GM18519 (cell line): ENCODE data around the gene UBTD2.
A peak's percentile ranks its signal among the peaks of the same experiment; 100 is the strongest.

ENCODE experiments used
- ATAC-seq: cut with Tn5 transposase; IDR thresholded peaks from one replicate; pipeline ENCODE4 v1.9.1; 2021; ENCODE audit warnings: mild to moderate bottlenecking, moderate library complexity; ENCODE audit not compliant: unreplicated experiment, low FRiP score

Gene UBTD2

DNA sequence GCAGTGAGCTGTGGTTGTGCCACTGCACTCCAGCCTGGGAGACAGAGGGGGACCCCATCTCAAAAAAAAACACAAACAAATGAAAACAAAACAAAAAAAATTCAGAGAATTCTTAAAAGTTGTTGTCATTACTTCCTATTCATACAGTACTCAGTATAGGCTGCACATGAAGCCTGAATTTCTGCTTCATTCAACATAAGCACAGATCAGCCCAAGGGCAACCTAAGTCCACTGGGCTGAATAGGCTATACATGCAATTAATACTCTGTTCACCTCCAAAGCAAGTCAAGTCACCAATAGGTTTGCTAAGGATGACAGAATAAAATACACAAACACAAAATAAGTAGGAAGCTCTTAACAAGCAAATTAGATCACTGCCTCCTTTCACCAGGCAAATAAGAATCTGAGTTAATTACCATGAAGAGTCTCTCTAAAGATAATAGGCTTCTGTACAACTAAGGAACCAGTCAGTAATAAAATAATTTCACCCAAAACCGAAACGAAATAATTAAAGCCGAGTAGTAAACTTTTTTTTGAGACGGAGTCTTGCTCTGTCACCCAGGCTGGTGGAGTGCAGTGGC is 18.7 kb downstream of the UBTD2 start:
- no peak for ATAC-seq

DNA sequence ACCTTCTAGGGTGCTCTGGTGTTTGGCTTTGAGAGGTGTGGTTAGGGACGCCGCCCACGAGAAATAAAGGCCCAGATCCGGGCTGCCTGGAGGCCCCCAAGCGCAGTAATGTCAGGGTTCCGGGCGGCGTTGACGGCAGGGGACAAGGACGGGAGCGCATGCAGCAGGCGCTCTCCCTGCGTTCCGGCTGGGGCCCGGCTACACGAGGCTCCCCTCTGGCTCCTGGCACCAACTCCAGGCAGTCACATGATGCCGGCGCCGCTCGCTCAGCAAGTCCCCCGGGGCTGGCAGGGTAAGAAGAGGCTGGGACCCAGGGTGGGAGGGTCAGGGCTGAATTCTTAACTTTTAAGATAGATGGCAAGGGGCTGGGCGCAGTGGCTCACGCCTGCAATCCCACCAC is 28.1 kb downstream of the UBTD2 start:
- ATAC-seq, result no peak

DNA sequence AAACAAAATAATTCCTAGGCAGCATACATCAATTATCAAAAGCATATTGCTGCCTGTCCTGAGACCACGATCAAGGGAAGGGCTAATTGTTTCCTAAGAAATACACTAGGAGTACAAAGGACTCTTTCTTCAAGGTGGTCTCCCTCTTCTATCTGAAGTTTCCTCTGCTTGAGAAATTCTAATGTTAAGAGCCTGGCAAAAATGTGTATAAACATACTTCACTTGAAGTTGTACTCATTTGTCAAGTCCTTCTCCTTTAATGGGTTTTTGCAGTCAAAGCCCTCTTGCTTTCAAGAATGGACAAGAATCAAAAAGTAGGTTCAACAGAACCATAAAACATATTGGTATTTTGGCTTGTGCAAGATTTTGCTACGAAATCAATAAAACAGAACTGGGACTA is 31.1 kb downstream of the UBTD2 start:
- no peak for ATAC-seq

DNA sequence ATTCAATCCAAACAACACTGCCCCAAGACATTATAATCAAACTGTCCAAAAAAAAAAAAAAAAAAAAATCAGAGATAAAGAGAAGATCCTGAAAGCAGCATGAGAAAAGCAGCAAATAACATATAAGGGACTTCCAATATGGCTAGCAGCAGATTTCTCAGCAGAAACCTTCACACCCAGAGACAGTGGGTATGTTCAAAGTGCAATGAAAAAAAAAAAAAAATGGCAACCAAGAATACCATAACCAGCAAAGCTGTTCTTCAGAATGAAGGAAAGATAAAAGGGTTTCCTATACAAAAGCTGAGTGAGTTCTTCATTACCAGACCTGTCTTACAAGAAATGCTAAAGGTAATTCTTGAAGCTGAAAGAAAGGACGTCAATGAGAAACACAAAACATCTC is 32.1 kb downstream of the UBTD2 start:
- ATAC-seq, result no peak

DNA sequence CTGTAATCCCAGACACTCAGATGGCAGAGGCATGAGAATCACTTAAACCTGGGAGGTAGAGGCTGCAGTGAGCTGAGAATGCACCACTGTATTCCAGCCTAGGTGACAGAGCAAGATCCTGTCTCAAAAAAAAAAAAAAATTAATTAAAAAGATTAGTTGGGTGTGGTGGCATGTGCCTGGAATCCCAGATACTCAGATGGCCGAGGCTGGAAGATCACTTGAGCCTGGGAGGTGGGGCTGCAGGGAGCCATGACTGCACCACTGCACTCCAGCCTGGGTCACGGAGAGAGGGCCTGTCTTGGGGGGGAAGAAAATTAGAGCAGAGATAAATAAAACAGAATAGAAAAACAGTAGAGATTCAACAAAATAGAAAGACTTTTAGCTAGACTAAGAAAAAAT is 34.9 kb downstream of the UBTD2 start:
- no peak for ATAC-seq

DNA sequence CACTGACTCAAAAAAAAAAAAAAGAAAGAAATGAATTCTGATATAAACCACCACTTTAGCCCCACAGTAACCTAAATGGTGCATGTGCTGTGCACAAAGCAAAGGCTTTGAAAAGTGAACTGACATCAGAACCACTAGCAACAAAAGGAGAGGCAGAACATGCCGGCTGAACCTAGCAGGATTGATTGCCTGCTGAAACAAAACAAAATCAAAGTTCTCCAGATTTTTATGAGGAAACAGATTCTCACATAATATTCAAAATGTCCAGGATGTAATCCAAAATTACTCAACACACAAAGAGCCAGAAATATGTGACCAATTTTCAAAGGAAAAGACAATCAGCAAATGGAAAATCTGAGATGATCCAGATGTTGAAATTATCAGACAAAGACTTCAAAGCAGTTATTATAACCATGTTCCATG is 37.9 kb downstream of the UBTD2 start:
- ATAC-seq, result no peak

DNA sequence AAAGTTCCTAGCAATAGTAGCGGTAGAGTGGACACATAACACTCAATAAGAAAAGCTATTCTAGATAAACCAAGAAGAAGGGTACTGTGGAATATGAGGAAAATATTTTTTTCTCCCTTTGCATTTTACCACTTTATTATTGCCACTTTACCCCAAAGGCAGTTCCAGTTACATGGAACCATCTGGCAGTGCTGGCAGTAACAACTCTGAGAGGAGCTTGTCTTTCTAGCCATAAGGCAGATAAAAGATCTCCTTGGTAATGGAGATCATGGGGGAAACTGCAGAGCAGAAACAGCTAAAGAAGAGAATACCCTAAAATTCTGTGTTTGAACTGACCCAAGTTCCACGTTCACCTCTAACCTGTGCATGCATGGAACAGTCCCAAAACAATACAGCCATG is 38.5 kb downstream of the UBTD2 start:
- ATAC-seq, result no peak

DNA sequence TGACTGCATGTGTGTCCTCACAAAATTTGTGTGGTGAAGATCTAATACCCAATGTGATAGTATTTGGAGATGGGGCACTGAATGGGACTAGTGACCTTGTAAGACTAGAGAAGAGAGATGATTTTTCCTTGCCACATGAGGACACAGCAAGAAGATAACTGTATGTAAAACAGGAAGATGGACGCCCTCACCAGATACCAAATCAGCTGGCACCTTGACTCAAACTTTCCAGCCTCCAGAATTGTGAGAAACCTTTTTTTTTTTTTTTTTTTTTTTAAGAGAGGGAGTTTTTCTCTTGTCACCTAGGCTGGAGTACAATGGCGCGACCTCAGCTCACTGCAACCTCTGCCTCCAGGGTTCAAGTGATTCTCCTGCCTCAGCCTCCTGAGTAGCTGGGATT is 40.3 kb downstream of the UBTD2 start:
- no peak for ATAC-seq

DNA sequence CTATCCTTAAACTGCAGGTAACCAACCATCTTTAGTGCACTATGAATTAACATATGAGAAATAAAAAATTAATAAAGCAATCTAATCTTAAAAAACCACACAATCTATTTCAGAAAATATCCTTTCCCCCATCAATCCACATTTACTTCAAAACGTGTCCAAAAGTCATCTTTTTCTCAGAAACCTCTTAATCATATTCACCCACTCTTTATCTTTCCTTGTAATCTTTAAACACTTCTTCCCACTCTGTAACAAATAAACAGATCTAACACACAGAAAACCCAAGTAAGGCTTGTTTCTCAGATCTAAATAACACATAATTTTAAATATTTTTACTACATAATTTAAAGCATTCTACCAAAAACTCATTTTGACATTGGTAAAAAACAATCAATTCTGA is 45.2 kb downstream of the UBTD2 start:
- ATAC-seq, result no peak

DNA sequence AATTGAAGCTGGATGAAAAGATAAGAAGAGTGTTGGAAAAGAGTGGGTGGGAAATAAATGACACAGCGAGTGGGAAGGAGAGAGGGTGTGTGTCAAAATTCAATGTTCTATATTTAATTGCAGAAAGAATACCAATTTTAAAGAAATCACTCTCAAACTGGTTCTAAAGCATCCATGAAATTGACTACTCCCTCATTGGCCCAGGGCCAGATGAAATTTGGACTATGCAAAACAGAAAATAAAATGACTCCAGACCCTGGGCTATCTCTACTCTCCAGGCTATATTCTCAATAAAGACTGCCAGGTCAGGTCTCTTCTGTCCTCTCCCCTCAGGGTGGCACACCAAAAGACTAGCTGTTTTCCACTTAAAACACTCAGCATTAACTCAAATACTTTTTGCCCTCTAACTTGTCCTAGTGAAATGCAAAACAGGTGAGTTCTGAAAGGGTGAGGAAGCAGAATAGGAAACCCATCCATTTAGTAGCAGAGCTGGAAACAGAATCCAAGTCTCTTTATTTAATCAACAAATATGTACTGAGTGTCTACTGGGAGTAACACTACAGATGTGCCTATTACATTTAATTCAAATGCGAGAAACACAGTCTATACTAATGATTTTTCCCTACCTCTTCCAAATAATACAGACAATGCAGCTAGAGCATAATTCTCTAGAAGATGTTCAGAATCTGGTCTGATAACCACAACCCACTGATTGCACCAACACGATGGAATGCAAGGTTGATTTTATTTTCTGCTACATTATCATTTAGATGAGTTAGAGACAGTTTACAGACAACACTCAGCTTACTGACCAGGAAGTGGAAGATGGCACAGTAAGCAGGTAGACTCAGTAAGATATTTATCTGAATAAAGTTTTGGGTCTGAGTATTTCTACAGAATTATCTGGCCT is 47.5 kb downstream of the UBTD2 start:
- no peak for ATAC-seq

DNA sequence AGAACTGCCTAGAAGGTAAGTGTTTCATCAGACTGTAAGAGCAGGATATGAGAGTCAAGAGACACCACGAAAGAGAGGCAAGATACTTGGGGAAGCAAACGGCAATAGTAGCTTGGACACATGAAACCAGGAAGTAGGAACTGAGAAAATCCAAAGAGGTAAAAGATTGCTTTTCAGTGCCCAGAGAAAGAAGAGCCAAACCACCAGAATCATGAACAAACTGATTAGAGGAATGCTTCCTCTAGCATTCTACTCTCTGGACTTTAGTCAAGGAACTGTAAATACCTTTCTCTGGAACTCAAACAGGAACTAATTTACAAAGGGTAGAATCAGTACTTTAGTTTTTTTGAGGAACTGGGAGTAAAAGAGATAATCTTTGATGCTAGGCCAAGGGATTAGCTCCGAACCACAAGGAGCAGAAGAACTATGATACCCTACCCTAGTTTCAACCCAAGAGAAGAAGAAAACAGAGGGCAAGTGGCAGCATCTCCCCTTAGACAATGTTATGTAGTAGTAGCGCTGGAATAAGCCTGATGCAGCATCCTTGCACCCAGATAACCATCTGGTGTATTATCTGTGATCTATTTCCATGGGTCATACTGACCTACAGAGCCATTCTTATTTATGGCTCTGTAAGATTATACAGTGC is 48.3 kb downstream of the UBTD2 start:
- peak; percentile 70 for ATAC-seq

DNA sequence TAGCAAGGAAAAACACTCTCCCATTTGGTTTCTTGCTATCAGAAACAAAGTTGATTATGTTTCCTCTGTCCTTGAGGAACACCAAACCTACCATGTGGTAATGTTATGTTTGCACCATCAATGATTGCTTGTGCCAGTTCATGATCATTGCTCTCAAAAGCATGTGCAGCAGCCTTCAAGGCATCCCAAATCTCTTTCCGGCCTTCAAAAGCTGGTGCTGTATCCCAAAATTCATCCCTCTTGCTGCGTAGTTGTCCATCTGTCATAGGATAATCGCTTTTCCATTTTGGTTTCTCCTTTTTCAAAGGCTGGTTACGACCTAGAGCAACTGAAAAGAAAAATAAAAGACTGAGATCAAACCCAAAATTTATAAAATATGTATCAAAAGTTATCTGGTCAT is 49.5 kb downstream of the UBTD2 start:
- no peak for ATAC-seq

DNA sequence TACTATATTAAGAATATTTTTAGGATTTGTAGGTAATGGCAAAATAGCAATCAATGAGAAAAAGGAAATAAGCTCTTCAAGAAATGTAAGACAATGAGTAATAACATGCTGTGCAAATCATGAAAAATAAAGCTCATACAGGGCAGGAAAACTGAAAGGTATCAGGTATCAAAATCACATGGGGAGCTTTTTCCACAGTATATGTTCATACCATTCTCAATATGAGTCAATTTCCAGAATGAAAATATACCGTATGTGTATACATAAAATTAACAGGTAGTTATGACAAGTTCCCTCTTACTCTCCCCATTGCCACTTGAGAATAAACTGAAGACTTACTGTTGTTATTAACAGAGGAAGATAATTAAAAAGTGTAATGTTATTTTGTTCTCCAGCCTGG is 53.7 kb downstream of the UBTD2 start:
- ATAC-seq, result peak; percentile 35

DNA sequence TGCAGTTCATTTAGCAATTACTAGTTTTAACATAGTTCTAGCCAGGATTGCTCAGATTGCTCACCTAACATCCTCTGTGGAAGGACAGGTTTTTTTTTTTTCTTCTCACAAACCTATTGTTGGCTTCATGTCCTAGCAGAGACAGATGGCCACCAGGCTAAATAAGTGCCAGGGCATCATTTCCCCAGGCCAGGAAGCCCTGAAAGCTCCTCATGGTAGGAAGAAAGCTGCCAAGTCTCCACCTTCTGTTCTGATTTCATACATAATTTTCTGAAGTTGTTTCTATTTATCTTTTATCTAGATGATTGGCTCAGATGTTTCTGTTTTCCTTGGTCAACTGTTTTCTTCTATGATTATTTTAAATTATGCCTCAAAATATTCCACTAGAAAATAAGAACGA is 58.6 kb downstream of the UBTD2 start:
- ATAC-seq, result no peak

DNA sequence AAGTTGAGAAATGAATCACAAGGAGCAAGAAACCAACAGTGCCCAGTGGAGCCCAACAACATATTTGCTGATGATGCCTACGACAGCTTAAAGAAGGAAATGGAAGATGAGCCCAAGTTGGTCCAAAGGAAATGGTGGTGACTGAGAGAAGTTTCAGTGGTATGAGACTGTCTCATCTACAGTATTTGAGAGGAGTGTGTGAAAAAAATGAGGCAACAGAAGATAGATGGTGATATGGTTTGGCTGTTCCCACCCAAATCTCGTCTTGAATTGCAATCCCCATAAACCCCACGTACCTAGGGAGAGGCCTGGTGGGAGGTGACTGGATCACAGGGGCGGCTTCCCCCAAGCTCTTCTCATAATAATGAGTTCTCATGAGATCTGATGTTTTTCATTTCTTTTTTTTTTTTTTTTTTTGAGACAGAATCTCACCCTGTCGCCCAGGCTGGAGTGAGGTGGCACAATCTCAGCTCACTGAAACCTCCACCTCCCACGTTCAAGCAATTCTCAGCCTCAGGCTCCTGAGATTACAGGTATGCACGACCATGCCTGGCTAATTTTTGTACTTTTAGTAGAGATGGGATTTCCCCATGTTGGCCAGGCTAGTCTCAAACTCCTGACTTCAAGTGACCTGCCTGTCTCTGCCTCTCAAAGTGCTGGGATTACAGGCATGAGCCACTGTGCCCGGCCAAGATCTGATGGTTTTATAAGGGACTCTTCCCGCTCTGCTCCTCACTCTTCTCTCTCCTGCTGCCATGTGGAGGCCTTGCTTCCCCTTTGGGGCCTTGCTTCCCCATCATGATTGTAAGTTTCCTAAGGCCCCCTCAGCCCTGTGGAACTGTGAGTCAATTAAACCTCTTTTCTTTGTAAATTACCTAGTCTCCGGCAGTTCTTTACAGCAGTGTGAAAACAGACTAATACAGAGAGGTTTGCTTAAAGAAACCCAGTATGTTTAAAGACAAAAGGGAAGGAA is 59.4 kb downstream of the UBTD2 start:
- ATAC-seq, result peak; percentile 66

DNA sequence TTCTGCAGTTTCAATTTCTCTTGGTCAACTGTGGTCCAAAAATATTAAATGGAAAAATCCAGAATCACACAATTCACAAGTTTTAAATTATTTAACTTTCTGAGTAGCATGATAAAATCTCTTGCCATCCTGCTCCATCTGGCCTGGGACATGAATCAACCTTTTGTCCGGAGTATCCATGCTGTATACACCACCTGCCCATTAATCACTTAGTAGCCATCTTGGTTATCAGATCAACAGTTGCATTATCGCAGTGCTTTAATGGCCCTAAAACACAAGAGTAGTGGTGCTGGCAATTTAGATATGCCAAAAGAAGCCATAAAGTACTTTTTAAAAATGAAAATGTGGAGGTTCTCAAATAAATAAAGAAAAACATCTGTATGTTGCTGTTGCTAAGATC is 64.3 kb downstream of the UBTD2 start:
- no peak for ATAC-seq

DNA sequence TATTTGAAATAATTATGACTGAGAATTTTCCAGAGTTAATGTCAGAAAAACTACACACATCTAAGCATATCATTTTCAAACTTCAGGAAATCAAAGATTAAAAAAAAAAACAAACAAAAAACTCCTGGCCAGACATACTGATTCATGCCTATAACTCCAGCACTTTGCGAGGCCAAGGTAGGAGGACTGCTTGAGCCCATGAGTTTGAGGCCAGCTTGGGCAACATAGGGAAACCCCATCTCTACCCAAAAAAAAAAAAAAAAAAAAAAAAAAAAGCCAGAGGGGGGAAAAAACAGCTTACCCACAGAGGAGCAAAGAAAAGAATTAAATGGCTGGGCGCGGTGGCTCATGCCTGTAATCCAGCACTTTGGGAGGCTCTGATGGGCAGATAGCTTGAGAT is 67.2 kb downstream of the UBTD2 start:
- no peak for ATAC-seq

DNA sequence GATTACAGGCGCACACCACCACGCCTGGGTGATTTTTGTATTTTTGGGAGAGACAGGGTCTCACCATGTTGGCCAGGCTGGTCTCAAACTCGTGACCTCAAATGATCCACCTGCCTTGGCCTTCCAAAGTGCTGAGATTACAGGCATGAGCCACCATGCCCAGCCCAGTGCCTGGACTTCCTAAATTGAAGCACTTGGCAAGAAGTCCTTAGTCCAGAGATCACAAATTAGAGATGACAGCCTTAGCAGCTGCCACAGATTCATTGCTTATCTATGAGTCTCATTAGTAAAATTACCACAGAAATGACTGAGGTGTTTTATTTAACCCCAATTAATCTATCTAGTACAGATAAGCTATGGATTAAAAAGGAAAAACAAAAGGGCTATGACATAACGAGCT is 70.4 kb downstream of the UBTD2 start:
- ATAC-seq, result no peak

DNA sequence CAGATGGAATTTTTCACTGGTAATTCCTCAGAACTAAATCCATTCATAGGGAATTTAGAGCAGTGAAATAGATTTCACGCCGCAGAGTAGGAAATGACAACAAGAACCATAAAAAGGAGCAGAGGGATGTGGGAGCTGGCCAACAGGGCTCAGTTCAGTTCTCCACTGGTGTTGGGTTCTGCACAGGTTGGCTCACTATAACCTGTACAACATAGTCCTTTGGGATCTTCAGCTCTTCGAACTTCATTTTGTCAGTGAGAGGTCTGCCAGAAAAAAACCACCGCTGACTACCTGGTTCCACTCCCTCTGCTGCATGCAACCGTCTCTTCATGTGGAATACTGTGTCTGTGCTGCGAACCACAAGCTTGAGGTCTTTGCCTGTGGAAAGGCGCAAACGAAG is 71.9 kb downstream of the UBTD2 start:
- no peak for ATAC-seq

DNA sequence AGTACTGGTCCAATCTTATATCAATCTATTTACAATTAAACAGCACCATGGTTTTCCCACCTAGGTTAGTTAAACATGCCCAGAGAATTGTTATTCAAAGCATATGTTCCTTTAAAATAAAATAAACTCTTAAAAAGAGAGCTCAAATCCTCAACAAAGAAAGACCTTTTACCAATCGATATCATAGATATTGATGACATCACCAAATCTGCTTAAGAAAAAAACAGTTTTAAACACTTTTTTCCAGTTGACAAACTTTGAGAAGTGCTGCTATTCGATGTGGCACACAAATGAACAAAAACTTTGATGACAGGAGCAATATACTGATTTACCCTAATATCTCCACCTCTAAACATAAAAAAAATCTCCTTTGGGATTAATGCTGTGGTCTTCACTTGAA is 73.8 kb downstream of the UBTD2 start:
- no peak for ATAC-seq

DNA sequence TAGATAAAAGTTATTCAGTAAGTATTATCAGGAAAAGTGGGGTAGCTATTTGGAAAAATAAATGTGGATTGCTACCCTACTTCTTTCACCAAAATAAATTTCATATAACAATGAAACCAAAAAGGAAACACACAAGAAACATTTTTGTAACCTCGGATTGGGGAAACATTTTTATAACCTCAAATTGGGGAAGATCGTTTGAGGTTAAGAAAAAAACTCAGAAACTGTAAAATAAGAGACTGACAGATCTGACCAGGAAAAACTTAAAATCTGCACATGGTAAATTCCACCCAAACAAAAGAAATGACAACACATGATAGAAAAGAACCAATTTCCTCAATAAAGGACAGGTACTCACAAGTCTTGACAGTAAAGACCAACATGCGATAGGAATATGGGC is 76.1 kb downstream of the UBTD2 start:
- no peak for ATAC-seq
